ENCODE data around the gene COL12A1. TPM values are rescaled to one million over a fixed set of nuclear protein-coding genes. Genes with fewer than 3 reads are reported as not detected.

The COL12A1 gene
- not detected in 2 replicates for total RNA-seq

- intact Hi-C loops (cut with micrococcal nuclease) = loop anchor here (10.0 kb wide), 1 partner anchor 1681 kb away; the partner anchor contains the start of gene EEF1A1
These were observed at the start of gene COL12A1 for GRCh38 chr6:75205776-75206575. COL12A1 (minus strand) TSS chr6:75206053; CDS start chr6:75202792, 3,261 bp downstream.

GRCh38 chr6:75250552-75250951 is 44.7 kb upstream of the COL12A1 start:
- intact Hi-C loops (cut with micrococcal nuclease) = no loop called here

GRCh38 chr6:75249837-75250236 is 44.0 kb upstream of the COL12A1 start:
- intact Hi-C loops (cut with micrococcal nuclease) = loop anchor here (10.0 kb wide), 1 partner anchor 1795 kb away; the partner anchor contains the start of gene CGAS

- intact Hi-C loops (cut with micrococcal nuclease) = loop anchor here (10.0 kb wide), 1 partner anchor 1792 kb away; the partner anchor contains the start of gene CGAS
These were observed 40.5 kb upstream of the COL12A1 start for GRCh38 chr6:75246386-75246785.

- intact Hi-C loops (cut with micrococcal nuclease) = loop anchor here (2.0 to 10.0 kb wide), 3 partner anchors 15 to 1789 kb away; partner anchors contain the start of gene CGAS
These were observed 38.3 kb upstream of the COL12A1 start for GRCh38 chr6:75244063-75244584.

GRCh38 chr6:75243333-75244062 is 37.6 kb upstream of the COL12A1 start, which contains the start of gene COX7A2:
COX7A2 (minus strand) TSS chr6:75243801; CDS start chr6:75243734, 67 bp downstream.
- intact Hi-C loops (cut with micrococcal nuclease) = loop anchor here (1.0 to 10.0 kb wide), 12 partner anchors 15 to 1789 kb away; partner anchors contain the start of genes CGAS, EEF1A1, SENP6 and TMEM30A

GRCh38 chr6:75236630-75237029 is 30.8 kb upstream of the COL12A1 start:
- intact Hi-C loops (cut with micrococcal nuclease) = no loop called here

GRCh38 chr6:75235271-75235670 is 29.4 kb upstream of the COL12A1 start:
- intact Hi-C loops (cut with micrococcal nuclease) = no loop called here

GRCh38 chr6:75234126-75234865 is 28.4 kb upstream of the COL12A1 start:
- intact Hi-C loops (cut with micrococcal nuclease) = no loop called here

- intact Hi-C loops (cut with micrococcal nuclease) = no loop called here
These were observed 27.3 kb upstream of the COL12A1 start for GRCh38 chr6:75233092-75233615.

- intact Hi-C loops (cut with micrococcal nuclease) = no loop called here
These were observed 24.9 kb upstream of the COL12A1 start for GRCh38 chr6:75230484-75231325.

GRCh38 chr6:75224303-75224926 is 18.6 kb upstream of the COL12A1 start:
- intact Hi-C loops (cut with micrococcal nuclease) = no loop called here

GRCh38 chr6:75223428-75223827 is 17.6 kb upstream of the COL12A1 start:
- intact Hi-C loops (cut with micrococcal nuclease) = no loop called here

- intact Hi-C loops (cut with micrococcal nuclease) = no loop called here
These were observed 16.4 kb upstream of the COL12A1 start for GRCh38 chr6:75222261-75222660.

- intact Hi-C loops (cut with micrococcal nuclease) = no loop called here
These were observed 15.3 kb upstream of the COL12A1 start for GRCh38 chr6:75221116-75221515.

- intact Hi-C loops (cut with micrococcal nuclease) = no loop called here
These were observed 14.5 kb upstream of the COL12A1 start for GRCh38 chr6:75220357-75220756.

- intact Hi-C loops (cut with micrococcal nuclease) = no loop called here
These were observed 13.4 kb upstream of the COL12A1 start for GRCh38 chr6:75219263-75219662.

- intact Hi-C loops (cut with micrococcal nuclease) = no loop called here
These were observed 11.3 kb upstream of the COL12A1 start for GRCh38 chr6:75217193-75217592.

- intact Hi-C loops (cut with micrococcal nuclease) = no loop called here
These were observed 9.4 kb upstream of the COL12A1 start for GRCh38 chr6:75215291-75215690.
